ENCODE measurements around the gene XPNPEP2. TPM values are rescaled to one million over a fixed set of nuclear protein-coding genes. Genes with fewer than 3 reads are reported as not detected.

XPNPEP2 gene
- polyA plus RNA-seq, 1 of the 3 experiments (the other 2 are of a cell fraction), result 0.21 TPM

- Histone ChIP-seq H4K20me1 (ENCODE audit: insufficient read depth) (no peaks in the 10 kb centered on the region), H3K27me3 (ENCODE audit: insufficient read depth) (peaks cover 9% of the 10 kb centered on the region), H3K9me2 (no peaks in the 10 kb centered on the region), H3K36me3 (replicated peaks in 1 of 2; ENCODE audit: control insufficient read depth in 1 of 2, insufficient read depth in 2 of 2, low read length in 1 of 2) (no peaks in the 10 kb centered on the region), H2AFZ (ENCODE audit: low read depth) (no peak overlapping the region), H3K4me3 (ENCODE audit: low read depth in 2 of 2, low read length in 1 of 2) (no peak overlapping the region), H3K79me2 (ENCODE audit: insufficient read depth) (no peaks in the 10 kb centered on the region), H3K4me2 (no peak overlapping the region), H3K9ac (no peak overlapping the region), H3K27ac (ENCODE audit: low read depth in 2 of 2, low read length in 1 of 2) (no peak overlapping the region), H3K4me1 (ENCODE audit: control insufficient read depth in 1 of 2, insufficient read depth in 2 of 2, low read depth in 1 of 2, low read length in 1 of 2) (no peaks in the 10 kb centered on the region), H3F3A (replicated peaks; ENCODE audit: insufficient read depth) (no peaks in the 10 kb centered on the region), H3K9me3 (no peaks in the 10 kb centered on the region)
- 52% methylated on average over 2 of the region's 5 CpGs for WGBS (ENCODE audit: low lambda C conversion rate)
- POLR2A ChIA-PET, result no interaction called here
- CTCF ChIA-PET, result no interaction called here
- DNase-seq, result no peak
- TF ChIP-seq RCOR1 (IDR thresholded peaks at IDR 0.05; ENCODE audit: low read length) (no peak), NRF1 (IDR thresholded peaks at IDR 0.05; ENCODE audit: low read depth, low read length) (no peak), RFX5 (IDR thresholded peaks at IDR 0.05; ENCODE audit: low read length) (no peak), IRF3 (IDR thresholded peaks at IDR 0.05; ENCODE audit: low read depth, low read length) (no peak), FOSL2 (IDR thresholded peaks at IDR 0.05; ENCODE audit: borderline replicate concordance, low read depth) (no peak), JUND (IDR thresholded peaks at IDR 0.05) (no peak), EP300 (IDR thresholded peaks at IDR 0.05; ENCODE audit: borderline replicate concordance in 1 of 2, low read depth in 1 of 2, low read length in 1 of 2) (no peak), NFIC (IDR thresholded peaks at IDR 0.05; ENCODE audit: borderline replicate concordance) (no peak), GABPA (IDR thresholded peaks at IDR 0.05; ENCODE audit: low read depth) (no peak), PBX3 (IDR thresholded peaks at IDR 0.05) (no peak), TAF1 (IDR thresholded peaks at IDR 0.05; ENCODE audit: borderline replicate concordance, low read depth, low read length) (no peak), TCF12 (IDR thresholded peaks at IDR 0.05) (no peak), FOXM1 (IDR thresholded peaks at IDR 0.05; ENCODE audit: low read depth) (no peak), ZBTB33 (IDR thresholded peaks at IDR 0.05; ENCODE audit: borderline replicate concordance, low read depth) (no peak)
These were observed 20.1 kb upstream of the XPNPEP2 start for GRCh38 chrX:129718676-129719075.

- H3K4me3 ChIP-seq (ENCODE audit: low read depth in 2 of 2, low read length in 1 of 2), result no peak overlapping the region
- H3K79me2 ChIP-seq (ENCODE audit: insufficient read depth), result no peaks in the 10 kb centered on the region
- no peak overlapping the region for H2AFZ ChIP-seq (ENCODE audit: low read depth)
- H3K27ac ChIP-seq (ENCODE audit: low read depth in 2 of 2, low read length in 1 of 2), result no peak overlapping the region
- 63% methylated on average over 2 of the region's 2 CpGs for WGBS (ENCODE audit: low lambda C conversion rate)
- H3K9me2 ChIP-seq, result no peaks in the 10 kb centered on the region
- no peak for DNase-seq
- no peaks in the 10 kb centered on the region for H3K36me3 ChIP-seq (replicated peaks in 1 of 2; ENCODE audit: control insufficient read depth in 1 of 2, insufficient read depth in 2 of 2, low read length in 1 of 2)
- no peaks in the 10 kb centered on the region for H3F3A ChIP-seq (replicated peaks; ENCODE audit: insufficient read depth)
- peaks cover 9% of the 10 kb centered on the region for H3K27me3 ChIP-seq (ENCODE audit: insufficient read depth)
- ChIA-PET CTCF (interaction anchor here (1.1 to 1.4 kb wide), 2 partner anchors 82 to 206 kb away, joined by 3 to 5 read pairs; no protein-coding TSS in a partner anchor), POLR2A (no interaction called here)
- no peak for TF ChIP-seq MXI1 (IDR thresholded peaks at IDR 0.05; ENCODE audit: low read depth, low read length)
- no peaks in the 10 kb centered on the region for H4K20me1 ChIP-seq (ENCODE audit: insufficient read depth)
- H3K4me2 ChIP-seq, result no peak overlapping the region
- no peaks in the 10 kb centered on the region for H3K9me3 ChIP-seq
- H3K4me1 ChIP-seq (ENCODE audit: control insufficient read depth in 1 of 2, insufficient read depth in 2 of 2, low read depth in 1 of 2, low read length in 1 of 2), result no peaks in the 10 kb centered on the region
- no peak overlapping the region for H3K9ac ChIP-seq
These were observed 19.5 kb upstream of the XPNPEP2 start for GRCh38 chrX:129719268-129719667.

Measured in SK-N-SH (cell line).